Fibroblast of the aortic adventitia (primary cell): ENCODE results near the gene PIN1. TPM values are rescaled to one million over a fixed set of nuclear protein-coding genes. Genes with fewer than 3 reads are reported as not detected.

Source experiments
- DNase-seq: peaks from one replicate; pipeline ENCODE4 v3.0.0-alpha.2; 2010; ENCODE audit warnings: low read depth
- H3K4me3 ChIP-seq: 2 replicates; pipeline ENCODE4 v1.5.1; 2011; ENCODE audit warnings: low read depth, mild to moderate bottlenecking, control low read depth, low read length, moderate library complexity
- CTCF ChIP-seq: IDR thresholded peaks from 2 replicates; pipeline ENCODE4 v1.5.1; 2011; ENCODE audit warnings: mild to moderate bottlenecking, low read length, control low read depth, inconsistent platforms; ENCODE audit not compliant: insufficient read depth
- total RNA-seq: library from RNA; depleted of rRNA; stranded (reverse); fragments of >200 nt; gene quantifications from 2 replicates; pipeline ENCODE4 v1.2.3, GENCODE V29; 2012; ENCODE audit warnings: low replicate concordance

Gene PIN1
- total RNA-seq, 1 donor, result 59.7 TPM

- no peak for TF ChIP-seq CTCF
- DNase-seq, result peak; percentile 6
- no peak overlapping the region for H3K4me3 ChIP-seq
These were observed 42.8 kb downstream of the PIN1 start for GRCh38 chr19:9877780-9878510.

GRCh38 chr19:9878511-9879196 lies 43.5 kb downstream of the PIN1 start:
- no peak for TF ChIP-seq CTCF
- DNase-seq, result no peak
- H3K4me3 ChIP-seq, result no peak overlapping the region

- DNase-seq, result no peak
- no peak overlapping the region for H3K4me3 ChIP-seq
- TF ChIP-seq CTCF, result no peak
These were observed 46.6 kb downstream of the PIN1 start for GRCh38 chr19:9881720-9882119.

- DNase-seq, result no peak
- no peak overlapping the region for H3K4me3 ChIP-seq
- no peak for TF ChIP-seq CTCF
These were observed 48.2 kb downstream of the PIN1 start for GRCh38 chr19:9883231-9883758.

GRCh38 chr19:9883764-9884163 lies 48.6 kb downstream of the PIN1 start:
- no peak for DNase-seq
- no peak overlapping the region for H3K4me3 ChIP-seq
- no peak for TF ChIP-seq CTCF

GRCh38 chr19:9885077-9885552 lies 50.0 kb downstream of the PIN1 start:
- no peak overlapping the region for H3K4me3 ChIP-seq
- peak; percentile 69 for TF ChIP-seq CTCF
- DNase-seq, result peak; percentile 65
